HG03045 (cell line): ENCODE results near the gene PLXNA3.

ENCODE experiments used
- ATAC-seq: cut with Tn5 transposase; IDR thresholded peaks from one replicate; pipeline ENCODE4 v1.9.1; 2021; ENCODE audit warnings: mild to moderate bottlenecking, moderate library complexity; ENCODE audit not compliant: unreplicated experiment

PLXNA3 gene

DNA sequence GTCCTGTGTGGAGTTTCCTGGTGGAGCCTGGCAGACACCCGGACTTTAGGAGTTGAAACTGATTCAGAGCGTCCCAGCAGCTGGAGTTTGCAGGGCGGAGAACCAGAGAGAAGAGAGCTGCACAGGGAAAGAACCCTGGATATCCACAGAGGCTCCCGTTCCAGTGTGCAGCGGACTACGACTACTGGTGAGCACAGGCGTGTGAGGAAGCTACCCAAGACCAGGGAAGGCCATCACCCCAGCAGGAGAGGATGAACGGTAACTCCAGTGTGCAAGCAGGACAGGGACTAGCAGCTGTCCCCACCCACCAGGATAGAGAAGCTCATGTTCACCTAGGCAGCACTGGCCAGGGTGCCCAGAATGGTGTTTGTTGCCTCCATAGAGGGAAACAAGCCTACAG is 18.7 kb downstream of the PLXNA3 start:
- ATAC-seq, result no peak

DNA sequence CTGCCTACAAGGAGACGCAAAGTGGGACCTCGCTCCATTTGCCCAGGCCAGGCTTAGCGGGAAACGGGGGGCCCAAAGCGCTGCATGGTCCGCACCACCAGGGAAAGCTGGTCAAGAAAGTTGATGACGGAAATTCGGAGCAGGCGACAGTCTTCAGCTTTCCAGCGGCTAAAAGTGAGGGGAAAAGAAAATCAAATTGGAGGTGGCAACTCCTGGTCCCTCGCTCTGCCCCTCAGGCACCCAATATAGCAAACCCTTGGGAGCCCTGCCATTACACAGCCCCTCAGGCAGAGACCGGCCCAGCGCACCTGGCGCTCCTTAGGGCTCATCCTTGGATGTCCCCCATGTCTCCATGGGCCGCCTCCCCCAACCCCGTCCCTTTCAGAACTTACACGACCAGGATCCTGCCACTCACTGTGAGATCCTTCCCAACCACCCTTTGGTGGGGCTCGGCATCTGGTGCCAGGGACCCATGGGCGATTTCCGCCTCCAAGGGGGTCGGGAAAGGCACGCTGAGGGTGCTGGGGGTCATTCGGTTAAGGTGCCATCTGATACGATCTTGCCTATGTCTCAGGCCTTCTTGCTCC is 19.9 kb downstream of the PLXNA3 start:
- no peak for ATAC-seq

DNA sequence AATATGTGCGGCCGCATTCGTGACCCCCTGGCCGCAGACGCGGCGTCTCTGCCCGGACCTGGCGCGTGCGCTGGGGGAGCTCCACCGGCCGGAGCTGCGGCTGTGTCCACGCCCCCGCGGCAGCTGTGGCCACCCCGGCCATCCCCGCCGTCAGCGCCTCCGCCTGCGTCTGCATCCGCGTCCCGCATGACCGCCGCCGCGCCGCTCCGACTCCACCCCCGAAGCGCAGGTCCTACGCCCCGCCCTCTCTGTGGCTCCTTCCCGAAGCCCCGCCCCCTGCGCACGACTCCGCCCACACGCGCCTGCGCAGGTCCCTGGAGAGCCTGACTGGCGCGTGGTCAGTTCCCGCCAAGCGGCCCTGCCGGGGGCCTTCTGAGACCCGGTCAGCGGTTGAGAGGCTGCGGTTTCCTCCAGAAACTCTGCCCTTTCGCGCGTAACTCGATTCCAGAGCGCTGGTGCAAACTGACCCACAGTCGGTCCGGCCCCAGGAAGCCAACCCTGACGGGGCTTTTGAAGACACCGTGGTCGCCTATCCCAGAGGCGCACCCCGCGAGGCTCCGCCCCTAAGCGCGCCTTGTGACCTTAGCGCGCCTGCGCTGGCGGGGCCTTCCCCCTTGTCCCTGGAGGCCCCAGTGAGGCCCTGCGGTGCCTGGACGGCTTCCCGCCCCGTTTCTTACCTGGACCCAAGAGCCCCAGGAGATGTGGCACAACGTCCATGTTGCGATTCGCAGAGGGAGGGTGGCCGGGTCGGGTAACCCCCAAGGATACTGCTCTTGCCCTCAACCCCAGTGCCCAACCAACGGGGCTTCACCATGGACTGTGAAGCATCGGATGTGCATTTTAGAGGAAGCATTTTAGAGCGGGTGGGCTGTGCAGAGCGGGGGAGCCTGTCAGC is 20.9 kb downstream of the PLXNA3 start, which contains the start of gene LAGE3:
Gene LAGE3, minus strand, starts transcription at position 554 of the 895 bp plus-strand sequence. Its CDS starts 366 bp downstream, at position 188.
- ATAC-seq, result peak; percentile 85

DNA sequence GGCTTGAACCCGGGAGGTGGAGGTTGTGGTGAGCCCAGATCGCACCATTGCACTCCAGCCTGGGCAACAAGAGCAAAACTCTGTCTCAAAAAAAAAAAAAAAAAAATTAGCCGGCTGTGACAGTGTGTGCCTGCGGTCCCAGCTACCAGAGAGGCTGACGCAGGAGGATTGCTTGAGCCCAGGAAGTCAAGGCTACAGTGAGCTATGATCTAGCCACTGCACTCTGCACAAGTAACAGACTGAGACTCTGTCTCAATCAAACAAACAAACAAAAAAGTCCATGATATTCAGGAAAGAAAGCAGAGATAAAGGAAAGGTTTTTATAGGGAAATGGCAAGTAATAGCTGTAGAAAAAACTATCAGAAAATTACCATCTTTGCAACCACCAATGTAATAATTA is 23.1 kb downstream of the PLXNA3 start:
- no peak for ATAC-seq

DNA sequence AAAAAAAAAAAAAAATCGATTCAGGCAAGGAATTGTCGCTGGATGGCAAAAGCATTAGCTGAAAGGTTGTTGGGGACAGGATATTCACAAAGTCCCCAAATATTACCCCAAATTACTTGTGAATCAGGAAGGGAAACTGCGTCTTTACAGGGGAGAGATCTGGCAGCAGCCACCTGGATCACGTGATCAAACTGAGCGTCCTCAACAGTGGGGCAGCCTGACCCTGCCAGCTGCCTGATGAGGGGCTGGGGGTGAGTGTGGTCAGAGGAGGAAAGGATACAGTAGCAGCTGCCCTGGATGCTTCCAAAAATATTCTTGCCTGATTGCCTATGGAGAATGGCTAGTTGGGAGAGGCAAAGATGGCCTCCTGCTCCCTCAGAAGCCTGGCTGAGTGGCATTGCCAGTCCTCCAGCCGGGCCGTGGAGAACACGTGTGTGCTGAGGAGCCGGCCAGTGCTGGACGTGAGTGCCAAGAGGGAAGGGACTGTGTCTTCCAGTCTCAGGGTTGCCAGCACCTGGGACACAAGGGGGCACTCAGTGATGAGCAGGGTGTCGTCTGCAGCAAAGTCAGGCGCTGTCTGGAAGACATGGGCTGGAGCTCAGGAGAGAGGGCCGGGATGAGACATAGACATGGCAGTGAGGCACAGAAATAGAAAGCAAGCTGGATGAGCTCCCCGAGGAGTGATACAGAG is 24.0 kb downstream of the PLXNA3 start:
- ATAC-seq, result no peak

DNA sequence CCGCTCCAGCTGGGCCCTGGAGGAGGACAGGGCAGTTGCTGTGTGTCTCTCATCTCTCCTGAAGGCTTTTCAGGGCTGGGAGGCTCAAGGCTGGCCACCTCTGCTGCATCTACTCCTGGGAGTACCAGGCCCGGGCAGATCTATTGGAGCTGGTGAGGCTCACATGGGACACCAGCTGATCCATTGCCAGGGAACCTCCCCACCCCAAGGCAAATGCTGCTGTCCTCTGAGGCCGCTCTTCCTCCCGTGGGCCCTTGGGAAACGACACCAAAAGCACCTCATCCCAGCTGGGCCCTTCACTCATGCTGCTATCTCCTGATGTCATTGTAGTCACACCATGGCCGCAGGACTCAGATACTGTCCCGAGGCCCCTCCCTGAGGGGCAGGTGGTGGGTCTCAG is 24.7 kb downstream of the PLXNA3 start:
- ATAC-seq, result no peak

DNA sequence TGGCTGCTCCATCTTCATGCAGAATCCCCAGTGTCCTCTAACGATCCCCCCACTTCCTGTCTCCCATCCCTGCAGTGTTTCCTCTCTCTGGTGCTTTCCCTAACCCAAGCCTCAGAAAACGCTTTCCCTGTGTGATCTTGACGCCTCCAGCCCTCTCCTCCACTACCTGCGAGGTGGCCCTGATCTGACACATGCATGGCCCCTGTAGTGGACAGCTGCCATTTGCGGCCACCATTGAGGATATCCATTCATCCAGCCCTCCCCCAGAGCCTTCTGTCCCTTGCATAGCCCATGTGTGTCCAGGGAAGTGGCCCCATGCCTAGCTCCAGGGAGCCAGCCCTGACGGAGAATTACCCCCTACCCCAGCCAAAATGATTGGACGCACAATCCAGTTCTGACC is 25.2 kb downstream of the PLXNA3 start:
- no peak for ATAC-seq

DNA sequence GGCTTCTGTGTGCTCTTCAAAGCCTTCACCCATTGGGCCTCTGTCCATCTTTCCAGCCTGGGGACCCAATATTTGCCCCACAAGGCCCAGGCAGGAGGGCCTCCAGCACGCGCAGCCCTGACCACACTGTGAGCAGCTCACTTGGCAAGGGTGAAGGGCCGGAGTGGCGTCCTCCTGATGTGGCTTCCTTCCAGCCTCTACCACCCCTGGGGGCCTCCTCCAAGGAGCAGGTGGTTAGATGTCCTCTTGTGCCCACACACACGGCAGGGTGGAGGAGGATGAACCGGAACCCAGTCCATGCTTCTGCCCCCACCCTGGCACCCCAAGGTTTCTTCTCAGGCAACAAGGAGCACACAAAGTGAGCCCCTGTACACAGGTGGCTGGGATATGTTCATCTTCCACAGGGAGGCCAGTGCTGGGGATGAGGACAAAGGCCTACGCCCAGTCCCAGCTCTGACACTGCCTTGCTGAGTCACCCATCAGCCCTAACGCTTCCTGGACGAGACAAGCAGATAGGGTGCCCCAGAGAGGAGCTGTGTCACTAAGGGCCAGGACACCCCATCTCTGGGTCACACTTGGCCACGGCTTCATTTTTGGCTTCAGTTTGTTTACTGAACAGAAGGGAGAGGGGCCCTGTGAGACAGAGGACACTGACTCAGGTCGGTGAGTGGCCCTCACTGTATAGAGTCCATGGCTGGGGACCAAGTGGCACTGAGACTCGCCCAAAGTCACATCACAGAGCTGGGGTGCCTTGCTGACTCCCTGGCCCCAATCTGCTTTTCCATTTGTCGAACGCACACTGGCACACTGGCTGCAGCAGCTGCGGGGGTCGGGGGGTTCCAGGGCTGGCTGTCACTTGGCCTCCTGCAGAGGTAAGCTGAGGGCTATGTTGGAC is 26.4 kb downstream of the PLXNA3 start:
- no peak for ATAC-seq

DNA sequence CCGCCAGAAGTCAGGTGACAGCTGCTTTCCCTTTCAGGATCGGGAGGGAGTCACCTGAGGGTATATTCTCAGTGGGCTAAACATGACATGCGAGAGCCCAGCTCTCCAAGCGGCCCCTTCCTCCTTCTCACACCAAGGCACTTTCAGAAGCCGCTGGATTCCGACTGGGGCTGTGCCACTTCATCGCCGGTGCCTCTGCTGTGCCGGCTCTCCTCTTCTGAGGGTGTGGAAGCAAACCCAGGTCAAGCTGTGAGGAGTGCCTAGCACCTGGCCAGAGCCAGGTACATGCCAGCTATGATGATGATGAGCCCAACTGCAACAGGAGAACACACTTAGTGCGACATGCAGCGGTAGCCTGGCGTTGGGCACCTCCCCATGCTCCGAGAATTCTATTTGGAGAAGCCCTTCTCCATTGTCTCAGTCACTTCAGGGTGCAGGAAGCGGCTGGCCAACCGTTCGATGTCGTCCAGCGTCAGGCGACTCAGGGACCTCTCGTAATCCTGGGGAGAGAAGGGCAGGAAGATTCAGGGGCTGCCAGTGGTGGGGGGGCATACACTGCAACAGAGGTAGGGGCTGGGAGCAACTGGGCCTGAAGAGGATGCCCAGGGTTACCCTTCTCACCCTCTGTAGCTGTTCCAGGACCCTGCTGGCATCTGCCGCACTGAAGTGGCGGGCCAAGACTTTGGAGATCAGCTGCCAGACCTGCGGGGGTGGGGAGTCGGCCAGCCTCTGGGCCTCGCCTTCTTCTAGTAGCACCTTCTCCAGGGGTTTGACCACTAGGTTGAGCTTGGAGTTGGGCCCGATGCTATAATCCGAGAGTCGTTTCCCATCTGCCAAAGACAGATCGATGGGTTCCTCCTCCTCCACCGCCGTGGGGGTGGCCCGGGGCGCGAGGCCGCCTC is 27.3 kb downstream of the PLXNA3 start:
- no peak for ATAC-seq

DNA sequence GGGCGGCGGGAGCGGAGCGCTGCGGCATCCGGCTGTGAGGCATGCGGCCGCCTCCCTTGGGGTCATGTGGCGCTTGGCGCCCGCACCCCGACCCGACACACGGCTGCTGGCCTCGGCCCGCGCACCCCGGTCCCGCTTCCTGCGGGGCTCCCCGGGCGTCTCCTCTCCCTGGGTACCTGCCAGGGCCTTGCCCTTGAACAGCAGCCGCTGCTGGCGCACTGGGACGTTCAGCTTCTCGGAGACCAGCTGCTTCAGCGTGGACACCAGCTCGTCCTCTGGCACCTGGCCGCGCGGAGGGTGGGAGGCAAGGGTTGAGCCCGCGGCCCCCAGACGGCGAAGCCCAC is 27.9 kb downstream of the PLXNA3 start:
- ATAC-seq, result no peak

DNA sequence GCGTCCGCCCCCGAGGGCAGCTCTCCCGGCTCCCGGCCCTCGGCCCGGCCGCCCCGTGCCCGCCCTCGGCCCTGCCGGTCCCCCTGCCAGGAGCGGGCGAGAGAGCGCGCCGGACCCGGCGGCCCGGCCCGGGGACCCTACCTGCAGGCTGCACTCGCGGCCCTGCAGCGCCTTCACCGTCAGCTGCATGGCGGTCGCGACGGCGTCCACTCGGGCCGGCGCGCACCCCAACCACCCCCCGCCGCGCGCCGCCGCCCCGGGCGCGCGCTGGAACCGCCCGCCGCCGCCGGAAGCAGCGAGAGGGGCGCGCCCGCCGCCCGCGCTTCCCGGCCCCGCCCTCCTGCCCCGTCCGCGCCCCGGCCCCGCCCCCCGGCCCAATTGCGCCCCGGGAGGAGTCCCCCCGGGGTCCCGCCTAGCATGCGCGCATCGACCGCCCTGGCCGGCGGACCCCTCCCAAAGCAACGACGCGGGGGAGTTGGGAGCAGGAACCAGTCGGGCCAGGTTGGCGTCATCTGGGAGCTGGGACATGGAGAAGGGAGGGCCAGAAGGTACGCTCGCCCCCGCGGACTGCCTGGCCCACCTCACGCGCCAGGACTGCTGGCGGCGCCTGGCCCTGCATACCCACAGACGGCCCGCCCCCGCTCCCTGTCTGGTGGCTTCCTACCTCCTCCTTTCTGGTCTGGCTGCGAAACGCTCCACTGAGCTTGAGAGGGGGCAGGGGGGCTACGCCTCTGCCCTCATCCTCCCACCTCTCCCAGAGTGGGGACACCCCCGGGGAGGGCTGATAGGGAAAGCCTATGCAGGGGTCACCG is 28.5 kb downstream of the PLXNA3 start, which contains the start of gene UBL4A:
Gene UBL4A, minus strand, starts transcription at position 220 of the 812 bp plus-strand sequence. Its CDS starts 31 bp downstream, at position 189.
- ATAC-seq, result peak; percentile 22

DNA sequence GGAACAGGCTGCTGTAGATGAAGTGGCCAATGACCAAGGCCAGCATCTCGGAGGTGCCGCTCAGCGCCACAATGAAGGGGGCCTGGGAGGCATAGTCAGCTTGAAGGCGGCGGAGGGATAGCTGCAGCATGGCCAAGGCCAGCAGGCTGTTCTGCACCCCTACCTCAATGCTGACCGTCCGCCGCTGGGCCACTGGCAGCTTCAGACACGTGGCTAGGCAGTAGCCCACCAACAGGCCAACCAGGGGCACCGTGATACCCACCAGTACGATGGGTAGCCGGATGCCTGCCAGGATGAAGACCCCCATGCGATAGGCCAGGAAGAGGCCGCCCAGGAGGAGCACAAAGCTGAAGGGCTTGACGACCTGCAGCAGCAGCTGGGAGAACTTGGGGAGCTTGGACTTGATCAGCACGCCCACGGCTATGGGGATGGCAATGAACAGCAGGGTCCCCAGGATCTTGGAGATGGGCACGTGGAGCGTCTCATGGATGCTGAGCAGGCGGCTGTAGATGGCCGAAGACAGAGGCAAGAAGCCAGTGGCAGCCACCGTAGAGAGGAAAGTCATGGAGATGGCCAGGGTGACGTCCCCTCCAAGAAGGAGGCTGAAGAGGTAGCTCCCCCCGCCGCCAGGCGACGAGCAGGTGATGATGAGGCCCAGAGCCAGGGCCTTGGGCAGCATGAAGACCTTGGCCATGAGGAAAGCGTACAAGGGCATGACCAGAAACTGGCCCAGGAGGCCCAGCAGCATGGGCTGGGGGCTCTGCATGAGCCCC is 29.6 kb downstream of the PLXNA3 start:
- no peak for ATAC-seq

DNA sequence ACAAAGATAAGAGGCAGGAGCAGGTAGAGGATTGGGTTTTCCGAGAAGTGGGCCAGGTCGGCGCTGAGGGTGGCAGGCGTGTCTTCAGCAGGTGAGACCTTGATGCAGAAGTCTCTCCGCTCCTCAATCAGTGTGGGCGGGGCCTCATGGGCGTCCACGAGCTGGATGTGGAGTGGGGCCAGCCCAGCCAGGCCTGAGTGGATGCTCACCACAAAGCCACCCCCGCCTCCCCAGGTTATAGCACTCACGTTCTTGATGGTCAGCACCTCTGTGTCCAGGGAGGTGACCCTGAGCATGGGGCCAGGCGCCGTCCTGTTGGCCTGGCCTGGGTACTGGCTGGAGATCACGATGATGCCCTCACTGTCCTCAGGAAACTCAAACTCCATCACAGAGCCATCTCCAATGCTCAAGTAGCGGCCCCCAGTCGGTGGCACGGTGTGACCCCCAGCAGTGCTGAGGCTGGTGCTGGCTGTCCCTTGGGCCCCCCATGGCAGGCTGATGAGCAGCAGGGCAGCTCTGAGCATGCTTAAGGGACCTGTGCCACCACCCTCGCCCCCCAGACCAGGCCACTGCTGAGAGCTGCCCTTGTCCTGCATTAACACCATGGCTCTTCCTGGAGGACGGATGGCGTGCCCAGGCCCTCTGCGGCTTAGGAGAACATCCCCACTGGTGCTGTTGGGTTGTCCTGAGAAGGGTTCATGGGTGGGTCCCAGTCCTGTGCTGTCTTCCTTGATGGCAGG is 30.4 kb downstream of the PLXNA3 start:
- no peak for ATAC-seq

DNA sequence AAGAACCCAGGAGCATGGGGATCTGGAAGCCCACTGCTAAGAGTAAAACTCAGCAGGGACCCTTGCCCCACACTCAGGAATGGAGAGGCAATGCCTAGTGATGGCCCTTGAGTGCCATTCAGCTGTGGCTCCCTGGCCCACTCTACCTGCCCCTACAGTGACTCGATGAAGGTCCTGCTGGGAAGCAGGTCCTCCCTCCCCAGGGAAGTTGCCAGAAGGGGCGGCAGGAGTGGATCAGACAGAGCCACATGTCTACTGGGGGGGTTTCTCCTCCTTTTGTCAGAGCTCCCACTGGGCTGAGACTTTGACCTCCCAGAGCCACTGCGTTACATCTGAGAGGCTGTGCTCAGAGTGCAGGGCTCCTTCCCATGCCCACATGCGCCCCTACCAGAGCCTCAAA is 31.1 kb downstream of the PLXNA3 start:
- no peak for ATAC-seq

DNA sequence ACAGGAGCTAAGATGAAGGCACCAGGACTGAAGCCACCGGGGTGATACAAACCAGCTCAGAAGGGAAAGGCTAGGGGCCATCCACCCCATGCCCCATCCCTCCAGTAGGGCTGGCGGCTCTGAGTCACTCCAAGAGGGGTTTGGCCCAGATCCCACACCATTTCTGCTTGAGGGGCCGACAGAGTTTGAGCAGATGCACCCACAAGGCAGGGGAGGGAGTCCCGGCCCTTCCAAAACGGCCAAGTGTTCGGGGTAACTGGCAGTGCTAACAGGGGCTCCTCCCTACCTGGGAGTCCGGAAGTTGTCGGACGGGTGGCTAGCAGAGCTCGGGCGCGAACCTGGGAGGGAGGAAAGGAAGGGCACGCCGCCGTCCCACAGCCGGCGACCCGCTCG is 31.9 kb downstream of the PLXNA3 start:
- peak; percentile 16 for ATAC-seq

DNA sequence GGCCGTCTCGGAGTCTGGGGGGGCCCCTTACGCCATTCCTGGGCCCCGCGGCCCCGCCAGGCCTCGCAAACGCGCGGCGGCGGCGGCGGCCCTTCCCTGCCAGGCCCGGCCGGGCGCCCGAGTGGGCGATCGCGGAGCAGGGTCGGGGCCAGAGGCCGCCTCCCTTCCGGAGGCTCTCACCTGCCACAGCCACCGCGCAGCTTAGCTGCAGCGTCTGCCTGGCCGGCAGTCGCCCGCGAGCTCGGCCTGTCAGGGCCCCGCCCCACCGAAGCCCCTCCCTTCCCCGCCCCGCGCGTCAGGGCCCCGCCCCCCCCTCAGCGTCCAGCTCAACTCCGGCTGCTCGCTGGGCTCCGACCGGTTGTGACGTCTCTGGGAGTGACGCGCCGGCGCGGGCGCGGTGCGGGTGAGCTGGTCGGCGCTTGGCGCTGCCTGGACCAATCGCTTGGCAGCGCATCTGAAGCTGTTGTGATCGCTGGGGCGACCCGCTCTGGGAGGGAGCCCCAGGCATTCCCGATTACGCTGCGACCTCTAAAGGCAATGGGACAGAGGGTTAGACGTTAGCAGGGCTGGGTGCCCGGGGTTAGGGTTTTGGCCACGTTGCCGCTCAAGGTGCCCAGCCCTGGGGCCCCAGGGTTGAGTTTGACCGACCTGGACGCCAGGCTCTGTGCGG is 32.5 kb downstream of the PLXNA3 start, which contains the start of gene SLC10A3:
Gene SLC10A3, minus strand, starts transcription at position 216 of the 670 bp plus-strand sequence. CDS start 1,689 bp downstream, outside the sequence.
- ATAC-seq, result peak; percentile 72

DNA sequence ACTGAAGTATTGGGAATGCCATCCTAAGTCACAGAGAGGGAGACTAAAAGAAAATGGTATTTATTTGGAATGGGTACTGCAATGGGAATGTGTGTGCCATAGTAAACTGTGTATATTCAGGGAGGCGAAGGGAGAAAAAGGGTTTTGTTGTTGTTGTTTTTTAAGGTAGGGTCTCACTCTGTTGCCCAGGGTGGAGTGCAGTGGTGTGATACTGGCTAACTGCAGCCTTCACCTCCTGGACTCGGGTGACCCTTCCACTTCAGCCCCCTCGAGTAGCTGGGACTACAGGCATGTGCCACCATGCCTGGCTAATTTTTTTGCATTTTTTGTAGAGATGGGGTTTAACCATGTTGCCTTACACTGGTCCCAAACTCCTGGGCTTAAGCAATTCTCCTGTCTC is 36.6 kb downstream of the PLXNA3 start:
- ATAC-seq, result no peak
